Right hindlimb (tissue), 1 donor: ENCODE data around the gene LIPF.
"Not testable (repeated sequence)": the region's sequence is repeated elsewhere in the genome, so short reads cannot be mapped to it uniquely, and the experiment has no call there.

Source experiments
- DNase-seq: peaks from one replicate; pipeline ENCODE4 v3.0.0-alpha.2; 2018

Gene LIPF

GRCh38 chr10:88680958-88681357 lies 16.7 kb downstream of the LIPF start:
- no peak for DNase-seq

GRCh38 chr10:88682491-88682890 lies 18.2 kb downstream of the LIPF start:
- DNase-seq = no peak

- no peak for DNase-seq
These were observed 23.7 kb downstream of the LIPF start for GRCh38 chr10:88687853-88688467.

- no peak for DNase-seq
These were observed 25.1 kb downstream of the LIPF start for GRCh38 chr10:88689366-88689765.

- no peak for DNase-seq
These were observed 29.3 kb downstream of the LIPF start for GRCh38 chr10:88693392-88694020.

- DNase-seq = no peak
These were observed 38.8 kb downstream of the LIPF start for GRCh38 chr10:88702848-88703597.

GRCh38 chr10:88705958-88706357 lies 41.7 kb downstream of the LIPF start, which contains the start of gene LIPK:
Gene LIPK, plus strand, starts transcription at chr10:88706249. Its CDS starts 18,295 bp downstream, at chr10:88724544.
- DNase-seq = no peak

- DNase-seq = no peak
These were observed 43.4 kb downstream of the LIPF start for GRCh38 chr10:88707429-88708155.

- not testable (repeated sequence) for DNase-seq
These were observed 45.1 kb downstream of the LIPF start for GRCh38 chr10:88709361-88709760.

GRCh38 chr10:88715517-88715916 lies 51.3 kb downstream of the LIPF start:
- DNase-seq = no peak

GRCh38 chr10:88721392-88721791 lies 57.1 kb downstream of the LIPF start:
- DNase-seq = no peak

GRCh38 chr10:88725798-88726197 lies 61.6 kb downstream of the LIPF start:
- no peak for DNase-seq

- DNase-seq = no peak
These were observed 64.0 kb downstream of the LIPF start for GRCh38 chr10:88728107-88728763.
